SH-SY5Y (cell line): Measurements from ENCODE around the gene HPS4.
A peak's percentile ranks its signal among the peaks of the same experiment; 100 is the strongest.

Experiments
- GATA2 ChIP-seq: IDR thresholded peaks from 2 replicates; pipeline ENCODE4 v1.6.1; 2011; ENCODE audit warnings: mild to moderate bottlenecking, low read depth, low read length
- GATA3 ChIP-seq: IDR thresholded peaks from 2 replicates; pipeline ENCODE4 v1.6.1; 2011; ENCODE audit warnings: low read depth, mild to moderate bottlenecking, low read length, moderate library complexity

HPS4 gene

DNA sequence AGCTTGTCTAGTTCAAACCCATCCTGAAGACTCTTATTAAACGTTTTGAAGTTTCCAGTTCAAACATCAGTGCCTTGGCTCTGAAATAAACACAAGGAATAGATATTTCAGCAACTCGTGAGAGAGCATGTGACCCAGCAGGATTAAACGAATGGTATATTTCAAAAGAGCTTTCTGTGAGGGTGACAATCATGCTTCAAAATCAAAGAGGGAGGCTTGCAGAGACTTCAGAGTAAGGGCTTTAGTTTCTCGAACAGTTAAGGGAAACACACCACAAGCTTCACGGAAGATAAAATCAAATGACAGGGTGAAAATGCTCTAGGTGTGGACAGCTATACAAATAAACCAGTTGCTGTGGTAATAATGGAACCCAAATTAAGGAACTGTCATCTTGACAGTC, 1.4 kb downstream of the HPS4 start:
- TF ChIP-seq GATA3 (no peak), GATA2 (no peak)

DNA sequence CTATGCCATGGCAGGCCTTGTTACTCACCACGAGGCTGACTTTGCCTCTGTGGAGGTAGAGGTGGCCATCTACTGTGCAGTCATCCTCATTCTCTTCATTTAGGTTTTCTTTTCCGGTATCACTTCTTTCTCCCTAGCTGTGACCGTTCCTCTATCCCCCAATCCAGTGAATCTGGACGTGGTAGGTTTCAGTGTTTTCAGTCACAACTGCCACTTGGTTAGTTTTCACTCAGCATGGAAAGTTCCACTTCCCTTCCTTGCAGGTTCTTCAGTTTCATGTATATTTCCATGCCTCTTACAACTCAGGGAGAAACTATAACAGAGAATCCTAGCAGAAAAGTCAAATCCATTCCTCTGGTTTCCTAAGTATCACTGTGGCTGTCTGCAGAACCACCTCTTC, 1.9 kb downstream of the HPS4 start:
- TF ChIP-seq GATA3 (no peak), GATA2 (no peak)

DNA sequence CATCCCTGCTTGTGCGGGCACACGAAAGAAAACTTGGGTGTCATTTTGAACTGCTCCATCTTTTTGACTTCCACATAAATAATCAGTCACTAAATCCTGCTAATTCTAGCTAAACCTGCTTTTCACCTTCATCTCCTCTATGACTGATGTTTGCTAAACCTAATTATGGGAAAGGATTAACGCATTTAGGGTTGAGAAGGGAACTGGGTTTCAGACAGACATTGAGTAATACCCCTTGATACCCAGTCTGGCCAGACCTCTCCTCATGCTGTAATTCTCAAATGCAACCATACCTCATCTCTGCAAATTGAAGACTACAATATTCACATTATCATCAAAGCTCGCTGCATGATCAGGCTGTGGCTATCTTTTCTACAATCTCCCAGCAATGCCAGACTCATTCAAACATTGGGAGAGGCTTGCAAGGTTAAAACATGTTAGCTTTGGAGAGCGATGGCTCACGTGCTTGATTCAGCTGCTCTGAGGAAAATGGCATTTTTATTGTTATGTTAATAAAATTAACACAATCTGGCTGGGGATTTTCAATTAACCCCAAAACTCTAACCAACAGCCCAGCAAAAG, 2.4 kb downstream of the HPS4 start:
- TF ChIP-seq GATA2 = peak; percentile 77
- TF ChIP-seq GATA3 = no peak

GRCh38 chr22:26480611-26480932, 3.0 kb downstream of the HPS4 start:
- TF ChIP-seq GATA2 = no peak
- no peak for TF ChIP-seq GATA3

GRCh38 chr22:26479792-26480610, 3.6 kb downstream of the HPS4 start:
- TF ChIP-seq GATA3 = no peak

- TF ChIP-seq GATA3 = no peak
- TF ChIP-seq GATA2 = no peak
Measured at GRCh38 chr22:26479043-26479791, 4.4 kb downstream of the HPS4 start.

- TF ChIP-seq GATA3 (no peak), GATA2 (no peak)
Measured at GRCh38 chr22:26477341-26477731, 6.2 kb downstream of the HPS4 start.

GRCh38 chr22:26476705-26477340, 6.8 kb downstream of the HPS4 start:
- TF ChIP-seq GATA2 (no peak), GATA3 (no peak)

DNA sequence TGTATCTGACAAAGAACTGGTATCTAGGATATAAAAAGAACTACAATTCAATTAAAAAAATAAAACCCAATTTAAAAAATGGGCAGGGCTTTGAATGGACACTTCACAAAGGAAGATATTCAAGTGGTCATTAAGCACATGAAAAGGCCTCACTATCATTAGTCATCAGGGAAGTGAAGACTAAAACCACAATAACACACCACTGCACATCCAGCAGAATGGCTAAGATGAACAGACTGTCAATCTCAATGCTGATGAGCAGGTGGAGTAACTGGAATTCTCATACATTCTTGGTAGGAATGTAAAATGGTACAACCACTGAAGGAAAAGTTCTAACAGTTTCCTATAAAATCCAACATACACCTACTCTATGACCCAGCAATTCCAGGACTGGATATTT, 8.9 kb downstream of the HPS4 start:
- no peak for TF ChIP-seq GATA2
- no peak for TF ChIP-seq GATA3

DNA sequence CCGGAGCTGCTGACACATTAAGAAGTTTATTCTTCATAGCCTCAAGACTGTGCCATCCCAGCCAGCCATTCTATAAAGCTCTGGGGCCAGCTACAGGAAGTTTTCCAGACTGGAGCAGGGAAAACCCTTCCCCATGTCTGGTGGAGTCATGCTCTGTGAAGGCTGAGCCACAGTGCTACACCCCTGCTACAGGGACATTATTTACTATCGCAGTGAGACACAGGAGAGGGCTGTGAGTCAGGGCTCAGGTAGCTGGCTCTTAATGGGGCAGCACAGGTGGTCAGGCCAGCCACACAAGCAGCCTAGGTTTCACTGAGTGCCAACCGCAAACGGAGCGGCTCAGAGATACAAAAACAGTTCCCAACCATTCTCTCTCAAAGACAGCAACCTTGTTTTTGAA, 12.1 kb downstream of the HPS4 start:
- no peak for TF ChIP-seq GATA3
- no peak for TF ChIP-seq GATA2

DNA sequence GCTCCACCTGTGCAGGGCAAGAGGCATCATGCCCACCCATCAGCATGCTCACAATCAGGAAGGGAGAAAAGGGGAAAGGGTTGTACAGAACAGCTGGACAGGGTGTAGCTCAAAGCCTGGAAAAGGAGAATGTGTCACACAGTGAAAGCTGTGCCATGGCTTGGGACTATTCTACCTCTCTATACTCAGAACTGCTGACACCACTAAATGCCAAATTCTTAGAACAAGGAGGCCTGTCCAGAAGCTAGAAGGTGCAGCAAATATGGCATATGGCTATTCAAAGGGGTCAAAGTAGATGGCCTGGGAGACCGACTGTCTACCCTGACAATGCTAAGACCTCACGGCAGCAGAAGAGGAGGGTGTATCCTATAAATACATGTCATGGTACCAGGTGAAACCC, 12.8 kb downstream of the HPS4 start:
- TF ChIP-seq GATA2 (no peak), GATA3 (no peak)

DNA sequence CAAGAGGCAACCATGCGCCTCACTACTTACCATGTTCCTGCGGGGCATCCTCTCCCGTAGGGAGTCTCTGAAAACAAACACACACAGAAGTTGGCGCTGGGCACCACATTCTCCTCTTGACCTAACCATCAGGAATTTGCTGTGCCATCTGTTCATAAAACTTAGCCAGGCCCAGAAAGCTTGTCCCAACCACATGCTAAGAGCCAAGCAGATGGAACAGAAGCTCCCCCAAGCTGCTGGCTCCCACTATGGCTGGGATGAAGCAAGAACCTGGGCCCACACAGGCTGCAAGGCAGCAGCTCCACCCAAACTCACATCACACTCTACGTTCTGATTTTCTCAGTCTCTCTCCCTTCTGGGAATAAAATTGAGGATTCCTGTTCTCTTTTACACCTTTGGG, 17.4 kb downstream of the HPS4 start:
- TF ChIP-seq GATA3 = no peak

DNA sequence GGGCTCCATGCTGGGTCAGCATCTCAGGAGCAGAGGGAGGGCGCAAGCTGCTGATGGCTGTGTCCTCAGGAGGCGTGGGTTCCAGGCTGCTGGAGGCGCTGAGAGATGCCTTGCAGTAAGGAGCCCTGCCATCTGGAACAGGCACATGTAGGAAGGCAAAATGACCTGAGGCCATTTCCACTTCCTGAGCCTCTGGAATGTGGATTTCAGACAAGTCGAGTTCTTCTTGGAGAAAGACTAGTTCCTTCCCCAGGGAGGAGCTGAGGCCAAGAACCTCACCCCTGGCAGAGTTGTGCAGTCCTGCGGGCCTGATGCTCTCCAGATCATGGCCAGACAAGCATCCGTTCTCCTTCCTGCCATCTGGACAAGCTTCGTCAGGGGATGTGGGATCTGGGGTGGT, 19.3 kb downstream of the HPS4 start:
- TF ChIP-seq GATA2 = no peak
- TF ChIP-seq GATA3 = no peak

DNA sequence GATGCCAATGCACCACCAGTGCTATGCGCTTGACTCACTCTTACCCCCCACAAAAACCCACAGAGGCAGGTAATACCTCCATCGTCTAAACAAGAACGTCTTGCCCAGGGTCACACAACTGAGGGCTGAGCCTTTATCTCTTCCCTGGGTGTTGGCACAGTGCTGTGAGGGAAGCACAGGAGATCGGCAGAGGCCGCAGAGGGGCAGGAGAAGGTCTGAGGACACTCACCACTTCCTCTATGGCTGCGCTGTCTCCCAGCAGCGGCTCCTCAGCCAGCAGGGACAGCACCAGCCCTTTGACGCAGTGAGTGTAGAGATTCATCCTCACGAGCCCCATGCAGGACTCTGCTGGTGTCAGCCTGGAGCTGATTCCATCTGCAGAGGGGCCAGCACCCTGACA, 19.9 kb downstream of the HPS4 start:
- TF ChIP-seq GATA3 = no peak
- TF ChIP-seq GATA2 = no peak

DNA sequence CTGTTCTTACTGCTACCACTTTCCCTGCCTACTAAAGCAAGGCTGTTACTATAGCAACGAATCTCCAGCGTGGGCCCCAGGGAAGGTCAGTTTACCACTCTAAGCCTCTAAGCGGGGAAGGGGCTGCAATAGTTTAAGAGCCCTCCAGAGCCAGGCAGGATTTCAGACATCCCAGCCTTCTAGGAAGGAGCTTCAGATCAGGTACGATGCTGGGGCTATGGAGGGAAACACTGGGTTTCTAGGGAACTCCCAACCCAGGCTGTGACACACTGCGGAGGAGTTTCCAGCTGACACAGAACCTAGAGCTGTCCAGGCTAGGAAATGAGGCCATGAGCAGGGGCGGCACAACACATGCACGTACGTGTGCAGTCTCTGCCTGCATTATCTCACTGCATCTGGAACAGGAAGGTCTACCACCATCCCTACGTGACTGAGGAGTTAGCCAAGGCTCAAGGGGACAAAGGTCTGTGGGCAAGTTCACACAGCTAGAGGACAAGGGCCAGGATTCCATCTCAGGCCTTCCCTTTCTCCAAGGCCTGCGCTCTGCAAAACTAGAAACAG, 20.4 kb downstream of the HPS4 start:
- no peak for TF ChIP-seq GATA2
- no peak for TF ChIP-seq GATA3
